Erythroblast (primary cell): Measurements from ENCODE around the gene C1orf210.

Experiments
- GATA1 ChIP-seq: IDR thresholded peaks from 2 replicates; pipeline ENCODE4 v1.6.1; 2011; ENCODE audit warnings: low read depth, mild to moderate bottlenecking, control low read depth, low read length, moderate library complexity
- POLR2A ChIP-seq: IDR thresholded peaks from 2 replicates; pipeline ENCODE4 v1.6.1; 2011; ENCODE audit warnings: mild to moderate bottlenecking, low read length

DNA sequence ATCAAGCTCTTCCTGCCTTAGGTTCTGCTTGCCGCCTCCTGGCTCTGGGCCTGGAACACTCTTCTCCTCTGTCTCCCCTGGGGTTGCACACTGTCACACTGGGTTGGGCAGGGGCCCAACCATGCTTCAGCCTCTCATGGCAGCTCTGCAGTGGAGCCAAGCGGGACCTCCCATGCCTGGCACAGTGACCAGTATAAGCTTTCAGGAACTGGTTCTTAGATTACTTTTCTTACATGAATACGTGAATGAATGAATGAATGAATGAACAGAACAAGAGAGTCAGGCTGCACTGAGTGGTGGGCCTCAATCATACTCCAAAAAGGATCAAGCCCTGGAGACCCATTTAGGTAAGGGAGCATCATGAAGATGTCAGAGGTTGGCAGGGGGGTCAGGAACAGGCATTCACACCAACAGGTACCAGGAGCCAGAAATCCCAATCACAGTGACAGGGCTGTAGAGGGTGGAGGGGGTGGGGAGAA is 46.4 kb downstream of the C1orf210 start:
- TF ChIP-seq POLR2A (no peak), GATA1 (no peak)
